Stimulated activated CD4-positive, alpha-beta T cell treated with anti-CD3 and anti-CD28 coated beads, Interleukin-12 subunit alpha, Interleukin-12 subunit beta, amount 100 ng/mL, for 4 hours (primary cell): ENCODE data around the gene PGPEP1.
A peak's percentile ranks its signal among the peaks of the same experiment; 100 is the strongest.
"Not testable (repeated sequence)": the region's sequence is repeated elsewhere in the genome, so short reads cannot be mapped to it uniquely, and the experiment has no call there.

Experiments used
- DNase-seq: peaks from one replicate; pipeline ENCODE4 v3.0.0-alpha.2; 2020

Gene PGPEP1

DNA sequence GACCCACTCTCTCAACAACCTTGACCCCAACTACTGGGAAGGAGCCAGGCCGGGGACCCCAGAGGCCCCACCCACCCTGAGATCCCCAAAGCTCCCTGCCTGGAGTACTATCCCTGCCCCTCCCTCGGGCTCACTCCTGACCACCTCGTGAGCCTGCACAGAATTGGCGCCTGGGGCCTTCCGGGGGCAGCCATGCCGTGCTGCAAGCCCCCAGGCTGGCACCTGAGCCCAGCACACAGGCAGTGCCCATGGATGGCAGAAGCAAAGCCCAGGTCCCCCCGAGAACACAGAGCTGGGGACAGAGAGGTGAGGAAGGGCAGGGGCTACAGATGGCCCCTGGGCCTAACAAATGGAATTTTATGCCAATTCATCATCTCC lies 31.5 kb upstream of the PGPEP1 start:
- no peak for DNase-seq

DNA sequence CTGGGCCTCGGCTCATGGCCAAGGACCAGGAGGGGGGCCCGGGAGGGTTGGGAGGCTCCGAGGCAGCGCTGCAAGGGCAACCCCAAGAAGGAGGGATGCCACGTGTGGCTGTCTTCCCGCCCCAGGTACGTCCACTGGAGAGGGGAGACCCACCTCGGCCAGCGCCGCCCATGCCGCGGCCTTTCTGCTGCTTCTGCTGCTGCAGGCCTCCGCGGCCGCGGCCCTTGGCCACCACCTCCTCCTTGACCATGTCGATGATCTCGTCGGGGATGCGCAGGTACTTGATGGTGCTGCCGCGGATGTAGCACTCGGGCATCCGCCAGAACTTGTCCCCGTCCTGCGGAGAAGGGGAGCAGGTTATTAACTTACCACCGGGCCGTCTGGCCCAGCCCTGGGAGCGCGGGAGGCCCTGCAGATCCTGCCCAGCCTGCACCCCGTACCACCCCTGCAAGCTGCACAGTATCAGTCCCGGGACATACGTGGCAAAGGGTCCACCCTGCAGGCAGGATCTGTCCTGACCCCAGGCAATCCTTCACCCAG lies 30.8 kb upstream of the PGPEP1 start:
- no peak for DNase-seq

DNA sequence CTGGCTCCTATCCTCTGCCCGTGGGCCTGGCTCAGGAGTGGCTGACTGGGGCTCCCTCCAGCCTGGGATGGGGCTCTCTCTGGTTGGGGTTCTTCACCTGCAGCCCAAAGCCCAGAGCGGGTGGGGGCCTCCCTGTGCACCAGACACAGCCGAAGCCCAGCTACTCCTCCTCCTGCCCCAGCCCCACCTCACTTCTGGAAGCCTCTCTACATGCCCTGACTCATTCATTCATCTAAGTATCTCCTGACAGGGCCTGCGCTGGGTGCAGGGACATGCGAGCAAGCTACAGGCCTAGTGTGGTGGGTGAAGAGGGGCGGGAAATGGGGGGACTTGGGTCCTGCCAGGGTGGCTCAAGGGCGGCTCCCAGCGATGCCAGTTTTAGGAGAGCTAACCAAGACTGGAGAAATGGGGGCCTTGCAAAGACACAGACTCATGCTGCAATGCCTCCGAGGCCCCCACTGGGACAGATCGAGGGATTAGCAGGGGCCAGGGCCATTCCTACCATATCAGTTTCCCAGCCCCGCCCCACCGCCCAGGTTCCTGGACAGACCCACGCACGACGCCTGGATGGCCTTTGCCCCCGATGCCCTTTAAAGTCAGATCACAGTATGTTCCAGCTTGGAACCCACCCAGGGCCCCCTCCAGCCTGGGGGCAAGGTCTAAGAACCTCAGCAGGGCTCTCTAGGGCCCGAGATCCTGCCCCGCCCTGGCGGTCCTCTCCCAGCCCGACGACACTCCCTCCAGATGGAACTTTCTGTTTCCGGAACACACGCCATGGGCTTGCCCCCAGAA lies 30.1 kb upstream of the PGPEP1 start:
- DNase-seq = no peak

DNA sequence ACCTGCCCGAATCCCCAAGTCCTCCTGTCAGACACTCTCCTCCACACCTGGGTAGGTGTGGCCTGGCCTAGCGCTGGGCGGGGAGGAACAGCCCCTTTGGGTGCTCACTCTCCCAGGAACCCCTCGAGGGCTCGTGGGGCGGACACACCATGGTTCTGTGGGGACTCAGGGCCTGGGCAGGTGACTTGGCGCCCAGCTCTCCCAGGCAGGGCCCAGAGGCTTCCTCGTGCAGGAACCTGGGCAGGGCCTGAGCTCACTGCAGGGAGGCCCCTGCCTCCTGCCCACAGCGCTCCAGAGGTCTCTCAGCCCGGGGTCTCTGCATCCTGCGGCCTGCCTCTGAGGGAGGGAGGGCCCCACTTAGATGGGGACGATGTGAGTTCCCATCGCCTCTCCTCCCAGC lies 29.4 kb upstream of the PGPEP1 start:
- no peak for DNase-seq

DNA sequence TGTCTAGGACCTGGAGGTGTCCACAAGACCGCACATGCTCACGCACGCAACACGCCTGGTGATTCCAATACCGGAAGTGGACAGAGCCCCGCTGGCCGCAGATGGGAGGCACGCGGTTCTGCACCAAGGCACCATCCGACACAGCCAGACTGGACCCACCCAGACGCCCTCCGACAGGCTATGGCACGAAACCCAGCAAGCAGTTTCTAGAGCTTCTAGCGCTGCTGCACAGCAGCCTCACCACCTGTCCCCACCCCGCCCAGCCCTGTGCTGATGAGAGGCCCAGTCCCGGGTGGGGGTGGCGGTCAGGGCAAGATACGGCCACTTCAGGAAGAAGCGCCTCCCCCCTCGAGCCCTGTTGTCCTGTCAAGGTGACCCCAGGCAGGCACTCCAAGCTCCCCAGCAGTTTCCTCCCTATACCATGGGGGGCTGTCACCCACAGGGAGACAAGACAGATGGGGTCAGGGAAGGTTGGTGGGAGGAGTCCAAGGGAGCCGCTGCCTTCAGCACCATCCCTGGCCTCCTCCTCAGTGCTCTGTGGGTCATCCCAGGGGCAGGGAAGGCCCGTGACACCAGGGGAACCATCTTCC lies 28.8 kb upstream of the PGPEP1 start:
- DNase-seq = no peak

DNA sequence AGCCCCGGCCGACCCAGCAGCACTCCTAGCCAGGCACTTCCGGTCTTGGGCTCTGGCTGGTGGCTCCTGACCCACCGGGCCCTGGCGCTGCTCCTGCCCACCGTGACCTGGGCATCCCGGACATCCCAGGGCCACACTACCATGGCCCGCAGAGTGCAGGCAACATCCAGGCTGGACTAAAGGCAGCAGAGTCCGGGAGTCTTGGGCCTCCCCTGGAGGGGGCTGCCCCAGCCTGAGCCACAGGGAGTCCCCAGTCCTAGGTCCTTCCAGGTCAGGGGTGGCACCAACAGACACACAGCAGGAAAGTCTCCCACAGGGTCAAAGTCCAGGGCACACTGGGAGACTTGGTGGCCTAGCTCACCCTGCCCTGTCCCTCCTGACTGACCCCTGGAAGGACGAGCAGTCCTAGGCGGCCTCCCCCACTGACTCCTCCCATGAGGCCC lies 28.3 kb upstream of the PGPEP1 start:
- DNase-seq = no peak

DNA sequence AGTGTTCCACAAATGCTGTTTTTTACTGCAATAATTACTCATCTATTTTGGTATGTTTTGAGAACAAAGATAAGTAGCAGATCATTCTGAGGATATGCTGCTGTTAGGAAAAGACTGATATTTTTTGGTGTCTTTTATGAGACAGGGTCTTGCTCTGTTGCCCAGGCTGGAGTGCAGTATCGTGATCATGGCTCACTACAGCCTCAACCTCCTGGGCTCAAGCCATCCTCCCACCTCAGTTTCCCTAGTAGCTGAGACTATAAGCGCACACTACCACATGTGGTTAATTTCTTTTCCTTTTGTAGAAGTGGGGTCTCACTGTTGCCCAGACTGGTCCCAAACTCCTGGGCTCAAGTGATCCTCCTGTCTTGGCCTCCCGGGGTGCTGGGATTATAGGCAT lies 27.0 kb upstream of the PGPEP1 start:
- no peak for DNase-seq

DNA sequence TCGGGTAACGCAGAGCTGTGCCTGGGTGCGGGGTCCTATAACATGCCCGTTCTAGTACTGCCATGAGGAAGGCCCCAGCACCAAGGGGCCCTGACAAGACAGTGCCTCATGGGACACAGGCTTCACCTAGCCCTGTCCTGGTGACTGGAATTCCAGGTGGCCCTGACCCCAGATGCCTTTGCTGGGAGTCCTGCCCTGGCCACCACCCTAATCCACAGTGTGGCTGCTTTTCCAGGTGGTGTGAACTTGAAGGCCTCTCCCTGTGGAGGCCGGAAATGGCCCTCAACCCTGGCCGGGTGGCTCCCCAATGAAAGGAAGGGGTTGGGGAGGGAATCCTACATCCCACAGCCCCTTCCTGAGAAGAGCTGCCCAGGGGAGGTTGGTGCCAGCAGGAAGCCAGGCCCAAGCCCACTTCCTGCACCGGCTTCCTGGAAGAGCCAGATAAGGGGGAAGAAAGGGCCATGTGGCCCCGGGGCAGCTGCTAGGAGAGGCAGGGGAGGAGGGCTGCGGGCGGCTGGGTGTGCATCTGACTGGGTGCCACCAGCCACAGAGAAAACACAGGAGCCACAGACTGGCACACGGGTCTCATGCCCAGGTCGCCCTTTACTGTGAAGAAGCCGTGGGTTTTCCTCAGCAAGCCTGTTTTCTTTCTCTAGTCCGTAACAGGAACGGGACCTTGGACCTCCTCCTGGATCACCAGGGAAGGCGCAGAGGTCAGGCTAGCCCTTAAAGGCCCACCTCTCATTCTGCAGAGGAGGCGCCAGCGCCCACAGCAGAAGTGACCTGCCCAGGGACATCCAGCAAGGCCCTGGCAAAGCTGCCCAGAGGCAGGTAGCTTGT lies 22.2 kb upstream of the PGPEP1 start:
- DNase-seq = peak; percentile 38

DNA sequence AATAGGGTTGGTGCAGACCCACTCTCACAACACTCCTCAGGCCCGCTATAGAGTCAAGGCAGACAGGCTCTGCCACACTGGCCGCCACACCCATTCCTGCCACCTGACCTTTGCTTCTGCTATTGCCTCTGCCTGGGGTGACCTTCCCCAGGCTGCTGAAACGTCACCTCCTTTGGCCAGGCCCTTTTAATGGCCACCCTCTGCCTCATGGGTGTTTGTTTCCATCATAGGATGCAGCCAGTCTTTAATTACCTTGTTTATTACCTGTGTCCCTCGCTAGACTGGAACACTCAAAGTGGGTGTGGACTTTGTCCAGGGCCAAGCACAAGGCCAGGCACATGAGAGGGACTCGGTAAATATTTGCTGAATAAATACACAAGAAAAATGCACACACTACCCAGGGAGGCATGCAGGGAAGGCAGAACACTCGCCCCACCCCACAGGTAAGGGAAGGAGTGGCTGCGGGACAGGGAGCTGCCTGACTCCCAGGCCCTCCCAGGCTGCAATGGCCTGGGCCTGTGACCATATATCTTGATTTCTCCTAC lies 20.7 kb upstream of the PGPEP1 start:
- no peak for DNase-seq

DNA sequence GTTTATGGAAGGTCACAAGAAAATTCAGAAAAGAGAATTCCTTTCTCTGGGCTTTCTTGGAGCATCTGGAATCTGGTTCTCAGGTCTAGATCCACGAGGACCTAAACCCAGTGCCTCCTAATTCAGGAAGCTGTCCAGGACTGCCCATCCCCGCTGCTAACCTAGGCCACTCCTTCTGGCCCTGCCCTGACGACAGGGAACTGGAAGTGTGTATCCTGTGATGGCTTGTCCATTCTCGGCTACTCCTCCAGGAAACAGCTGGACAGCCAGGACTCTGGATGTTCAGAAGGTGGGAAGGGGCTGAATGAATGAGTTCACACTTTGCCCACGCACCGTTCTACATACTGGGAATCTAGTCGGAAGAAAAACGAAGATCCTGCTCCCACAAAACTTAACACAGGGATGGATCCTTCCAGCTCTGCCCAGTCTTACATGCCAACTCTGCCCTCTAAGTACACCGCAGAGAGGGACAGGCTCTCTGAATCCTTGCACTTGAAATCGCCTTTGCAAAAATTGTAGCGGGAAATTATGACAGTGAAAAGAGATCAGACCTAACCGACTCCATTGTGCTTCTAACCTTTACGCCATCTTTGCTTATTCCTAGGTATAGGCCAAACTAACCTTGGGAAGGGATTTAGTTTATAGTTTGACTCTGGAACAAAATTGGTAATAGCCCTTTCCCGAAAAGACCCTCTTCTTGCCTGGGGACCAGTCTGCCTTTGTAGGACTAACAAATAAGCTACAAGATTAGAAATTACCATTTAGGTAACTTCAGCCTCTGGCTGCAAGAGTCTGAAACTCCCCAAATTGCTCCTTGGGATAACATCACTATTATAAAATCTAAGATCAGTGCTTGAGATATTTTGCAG lies 19.3 kb upstream of the PGPEP1 start:
- no peak for DNase-seq

DNA sequence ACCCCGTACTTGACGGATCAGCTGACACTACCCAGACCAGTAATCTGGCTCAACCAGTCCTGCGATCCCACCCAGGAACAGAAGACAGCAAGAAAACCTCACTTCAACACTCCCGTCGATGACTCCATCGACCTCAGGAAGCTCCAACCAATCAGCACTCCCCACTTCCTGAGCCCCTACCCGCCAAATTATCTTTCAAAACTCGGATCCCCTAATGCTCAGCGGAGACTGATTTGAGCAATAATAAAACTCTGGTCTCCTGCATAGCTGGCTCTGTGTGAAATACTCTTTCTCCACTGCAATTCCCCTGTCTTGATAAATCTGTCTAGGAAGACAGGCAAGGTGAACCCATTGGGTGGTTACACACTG lies 18.7 kb upstream of the PGPEP1 start:
- DNase-seq = no peak

DNA sequence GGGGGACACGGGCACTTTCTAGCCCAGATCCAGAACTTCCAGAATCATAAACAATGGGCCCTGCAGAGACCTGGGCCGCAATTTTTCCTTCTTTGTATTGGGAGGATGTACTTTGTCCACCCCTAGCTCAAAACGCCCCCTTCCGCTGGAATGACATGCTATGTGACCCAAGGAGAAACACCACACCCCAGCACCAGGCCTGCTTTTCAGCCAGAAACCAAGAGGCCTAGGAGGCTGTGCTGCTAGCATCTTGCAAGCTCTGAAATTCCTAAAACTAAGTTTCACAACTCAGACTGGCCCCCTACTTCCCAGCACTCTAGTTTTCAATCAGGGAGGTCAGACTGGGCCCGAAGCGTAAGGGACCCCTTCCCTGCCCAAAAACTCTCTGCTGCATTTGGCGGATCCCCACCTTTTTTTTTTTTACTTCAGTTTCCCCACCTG lies 18.1 kb upstream of the PGPEP1 start:
- DNase-seq = peak; percentile 47

DNA sequence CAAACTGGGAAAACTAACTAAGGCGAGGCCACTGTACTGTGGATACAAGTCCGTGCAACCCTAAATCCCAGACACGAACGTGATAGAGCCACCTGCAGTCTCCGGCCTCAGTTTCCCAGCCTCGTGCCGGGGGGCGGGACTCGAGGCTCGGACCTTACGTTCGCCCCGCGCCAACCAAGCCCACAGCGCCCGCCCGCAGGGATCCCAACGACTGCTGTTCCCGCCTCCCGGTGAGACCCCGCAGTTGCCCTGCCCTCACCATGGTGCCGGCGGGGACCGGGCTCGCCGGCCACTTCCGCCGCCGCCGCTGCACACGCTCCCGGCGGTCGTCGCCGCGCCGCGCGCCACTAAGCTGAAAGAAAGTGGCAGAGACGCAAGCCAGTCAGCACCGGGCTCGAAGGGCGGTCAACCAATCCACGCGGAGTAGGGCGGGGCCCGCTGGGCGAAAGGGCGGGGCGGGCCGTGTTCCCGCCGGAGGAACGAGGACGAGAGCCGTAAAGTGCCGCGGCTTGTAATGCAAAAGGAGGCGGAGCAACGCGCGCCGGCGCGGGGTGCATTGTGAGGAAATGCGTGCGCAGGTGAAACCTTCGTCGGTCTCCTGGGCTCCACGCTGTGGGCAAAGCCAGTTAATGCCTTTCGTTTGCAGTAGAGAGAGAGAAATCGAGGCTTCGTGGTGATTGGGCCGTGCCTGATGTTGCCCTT lies 17.5 kb upstream of the PGPEP1 start, which contains the start of gene LSM4:
Gene LSM4, minus strand, starts transcription at position 318 of the 702 bp plus-strand sequence. Its CDS starts 56 bp downstream, at position 262.
- peak; percentile 99 for DNase-seq

DNA sequence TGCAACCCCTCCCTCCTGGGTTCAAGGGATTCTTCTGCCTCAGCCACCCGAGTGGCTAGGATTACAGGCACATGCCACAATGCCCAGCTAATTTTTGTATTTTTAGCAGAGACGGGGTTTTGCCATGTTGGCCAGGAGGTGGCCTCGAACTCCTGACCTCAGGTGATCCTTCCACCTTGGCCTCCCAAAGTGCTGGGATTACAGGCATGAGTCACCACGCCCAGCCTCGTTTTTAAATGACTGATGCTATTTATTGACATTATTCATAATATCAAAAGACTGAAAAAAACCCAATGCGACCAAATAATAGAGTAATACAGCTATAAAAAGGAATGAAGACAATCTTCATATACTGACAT lies 16.0 kb upstream of the PGPEP1 start:
- not testable (repeated sequence) for DNase-seq

DNA sequence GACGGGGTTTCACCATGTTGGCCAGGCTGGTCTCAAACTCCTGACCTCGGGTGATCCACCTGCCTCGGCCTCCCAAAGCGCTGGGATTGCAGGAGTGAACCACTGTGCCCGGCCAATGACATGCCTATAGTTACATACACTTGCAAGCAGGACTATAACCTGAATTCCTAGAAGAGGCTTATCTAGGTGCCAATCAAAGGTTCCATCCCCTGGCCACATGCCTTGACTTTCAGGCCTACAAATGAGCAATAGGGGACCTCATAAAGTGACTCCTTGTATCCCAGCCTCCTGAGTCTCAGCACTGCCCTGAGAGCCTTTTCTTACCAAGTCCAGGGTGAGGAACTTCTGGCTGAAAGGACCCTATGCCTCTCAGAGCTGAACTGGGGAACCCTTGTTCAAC lies 13.6 kb upstream of the PGPEP1 start:
- no peak for DNase-seq

DNA sequence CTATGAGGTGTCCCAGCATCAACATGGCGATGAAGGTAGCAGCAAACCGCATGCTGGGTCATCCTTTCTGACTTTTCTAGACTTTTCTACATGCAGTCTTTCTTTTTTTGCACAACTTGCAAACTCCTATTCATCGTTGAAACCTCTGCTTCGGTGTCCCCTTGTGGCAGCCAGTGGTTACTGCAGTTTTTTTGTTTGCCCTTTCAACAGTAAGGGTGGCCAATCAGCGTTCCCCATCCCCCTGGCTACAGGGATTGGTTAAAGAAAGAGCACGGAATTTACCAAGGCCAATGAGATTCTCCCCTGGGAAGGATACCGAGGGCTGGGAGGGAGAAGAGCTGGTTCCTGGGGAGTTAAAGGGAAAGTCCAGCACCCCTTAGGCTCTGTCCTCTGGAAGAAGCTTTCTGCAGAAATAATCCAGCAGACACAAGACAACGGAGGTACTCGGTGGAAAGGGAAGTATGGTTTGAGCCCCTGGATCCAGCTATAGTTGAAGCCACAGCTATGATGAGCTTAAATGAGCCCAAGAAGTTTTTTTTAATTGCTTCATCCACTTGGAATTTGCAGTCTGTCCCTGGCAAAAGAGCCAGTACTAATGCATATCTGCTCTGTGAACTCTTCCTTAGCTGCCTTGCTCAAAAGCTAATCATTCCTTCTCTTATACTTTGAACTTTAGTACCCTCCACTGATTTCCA lies 11.9 kb upstream of the PGPEP1 start:
- peak; percentile 66 for DNase-seq

DNA sequence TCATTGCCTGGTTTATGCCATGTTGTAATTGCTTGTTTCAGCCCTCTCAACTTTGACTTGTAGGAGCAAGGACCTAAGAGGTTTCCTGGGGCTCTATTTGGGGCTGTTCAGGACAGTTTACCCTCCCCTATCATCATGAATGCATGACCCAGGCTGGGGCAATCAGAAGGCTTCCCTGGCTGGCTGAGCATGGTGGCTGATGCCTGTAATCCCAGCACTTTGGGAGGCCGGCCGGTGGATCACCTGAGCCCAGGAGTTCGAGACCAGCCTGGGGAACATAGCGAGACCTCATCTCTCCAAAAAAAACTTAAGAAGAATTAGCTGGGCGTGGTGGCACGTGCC lies 11.4 kb upstream of the PGPEP1 start:
- DNase-seq = no peak

DNA sequence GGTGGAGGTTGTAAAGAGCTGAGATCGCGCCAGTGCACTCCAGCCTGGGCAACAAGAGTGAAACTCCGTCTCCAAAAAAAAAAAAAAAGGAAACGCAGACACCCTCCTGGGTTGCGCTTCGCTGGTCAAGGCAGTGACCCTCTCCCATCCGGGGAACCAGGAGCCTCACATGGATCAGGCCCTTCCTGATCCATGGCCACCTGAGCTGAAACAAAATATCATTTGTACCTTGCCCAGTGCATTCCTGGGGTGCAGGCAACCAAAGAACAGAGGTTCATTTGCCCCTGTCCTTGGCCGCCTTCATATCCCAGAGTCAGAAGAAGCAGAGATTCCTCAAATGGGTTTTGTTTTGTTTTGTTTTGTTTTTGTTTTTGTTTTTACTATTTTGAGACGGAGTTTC lies 9.5 kb upstream of the PGPEP1 start:
- no peak for DNase-seq

DNA sequence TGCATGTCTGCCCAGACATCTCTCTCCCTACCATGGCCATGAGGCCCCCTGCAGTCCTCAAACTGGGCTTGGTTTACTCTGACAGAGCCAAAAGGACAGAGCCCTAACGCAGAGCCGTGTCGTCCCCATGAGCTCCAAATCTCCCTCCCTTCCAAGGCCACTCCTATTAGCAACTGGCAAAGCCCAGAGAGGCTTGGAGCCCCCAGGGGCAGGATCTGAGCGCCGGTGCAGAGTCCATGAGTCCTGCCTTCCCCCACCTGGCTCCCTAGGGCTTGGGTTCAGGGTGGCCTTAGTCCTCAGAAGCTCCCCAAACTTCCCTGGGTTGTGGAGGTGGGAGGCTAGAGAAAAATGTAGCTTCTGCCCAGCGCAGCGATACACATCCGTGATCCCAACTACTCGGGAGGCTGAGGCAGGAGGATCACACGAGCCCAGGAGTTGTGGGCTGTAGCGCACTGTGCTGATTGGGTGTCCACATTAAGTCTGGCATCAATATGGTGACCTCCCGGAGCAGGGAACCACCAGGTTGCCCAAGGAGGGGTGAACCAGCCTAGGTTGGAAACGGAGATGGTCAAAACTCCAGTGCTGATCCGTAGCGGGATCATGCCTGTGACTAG lies 7.4 kb upstream of the PGPEP1 start:
- DNase-seq = no peak

DNA sequence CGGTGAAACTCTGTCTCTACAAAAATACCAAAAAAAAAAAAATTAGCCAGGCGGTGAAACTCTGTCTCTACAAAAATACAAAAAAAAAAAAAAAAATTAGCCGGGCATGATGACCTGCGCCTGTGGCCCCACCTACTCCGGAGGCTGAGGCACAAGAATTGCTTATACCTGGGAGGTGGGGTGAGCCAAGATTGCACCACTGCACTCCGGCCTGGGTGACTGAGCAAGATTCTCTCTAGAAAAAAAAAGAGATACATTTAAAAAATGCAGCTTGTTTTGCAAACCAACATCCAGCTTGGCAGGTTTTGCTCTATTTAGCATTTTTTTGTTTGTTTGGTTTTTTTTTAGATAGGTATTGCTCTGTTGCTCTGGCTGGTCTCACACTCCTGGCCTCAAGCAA lies 6.7 kb upstream of the PGPEP1 start:
- no peak for DNase-seq

DNA sequence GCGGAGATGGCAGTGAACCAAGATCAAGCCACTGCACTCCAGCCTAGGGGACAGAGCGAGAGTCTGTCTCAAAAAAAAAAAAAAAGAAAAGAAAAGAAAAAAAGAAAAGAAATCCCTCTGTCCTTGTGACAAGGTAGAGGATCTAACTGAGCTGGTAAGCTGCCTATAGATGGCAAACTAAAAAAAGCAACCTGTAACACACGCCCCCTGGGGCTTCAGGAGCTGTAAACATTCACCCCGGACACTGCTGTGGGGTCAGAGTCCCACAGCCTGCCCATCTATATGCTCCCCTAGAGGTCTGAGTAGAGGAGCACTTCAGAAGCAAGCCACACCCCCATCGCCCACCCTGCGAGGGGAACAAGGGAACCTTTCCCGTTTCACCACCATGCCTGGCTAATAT lies 4.3 kb upstream of the PGPEP1 start:
- no peak for DNase-seq
